Endodermal cell (in vitro differentiated cells): ENCODE results near the gene IGFN1. TPM values are rescaled to one million over a fixed set of nuclear protein-coding genes. Genes with fewer than 3 reads are reported as not detected.

Experiments used
- DNase-seq: peaks from one replicate; pipeline ENCODE4 v3.0.0-alpha.2; 2017
- H3K27ac ChIP-seq: 2 replicates; pipeline ENCODE4 v1.5.1; 2013; ENCODE audit warnings: mild to moderate bottlenecking, low read depth, low read length, moderate library complexity
- H3K27me3 ChIP-seq: 2 replicates; pipeline ENCODE4 v1.6.1; 2013; ENCODE audit warnings: mild to moderate bottlenecking, low read length, moderate library complexity; ENCODE audit not compliant: insufficient read depth, control insufficient read depth, poor library complexity, severe bottlenecking
- H3K36me3 ChIP-seq: 2 replicates; pipeline ENCODE4 v1.7.0; 2013; ENCODE audit warnings: mild to moderate bottlenecking, low read length, moderate library complexity; ENCODE audit not compliant: control insufficient read depth, insufficient read depth
- H3K4me1 ChIP-seq: one replicate; pipeline ENCODE4 v1.7.0; 2013; ENCODE audit warnings: low read length; ENCODE audit not compliant: control insufficient read depth, insufficient read depth
- H3K4me3 ChIP-seq: 2 replicates; pipeline ENCODE4 v1.5.1; 2013; ENCODE audit warnings: mild to moderate bottlenecking, low read length, moderate library complexity
- H3K9ac ChIP-seq: 2 replicates; pipeline ENCODE4 v1.6.1; 2013; ENCODE audit warnings: mild to moderate bottlenecking, low read length, moderate library complexity; ENCODE audit not compliant: poor library complexity, severe bottlenecking; ENCODE audit errors: extremely low read depth
- H3K9me3 ChIP-seq: 2 replicates; pipeline ENCODE4 v1.6.1; 2013; ENCODE audit warnings: mild to moderate bottlenecking, low read length, moderate library complexity; ENCODE audit not compliant: control insufficient read depth
- H3K27ac Mint-ChIP-seq: 2 replicates; pipeline ENCODE4 v1.8.0; 2020; ENCODE audit warnings: mixed read lengths
- H3K27me3 Mint-ChIP-seq: 2 replicates; pipeline ENCODE4 v1.8.0; 2021; ENCODE audit warnings: mild to moderate bottlenecking, mixed read lengths; ENCODE audit not compliant: insufficient read depth
- H3K36me3 Mint-ChIP-seq: 2 replicates; pipeline ENCODE4 v1.8.0; 2020; ENCODE audit warnings: low read depth, mixed read lengths
- H3K4me1 Mint-ChIP-seq: 2 replicates; pipeline ENCODE4 v1.8.0; 2020; ENCODE audit warnings: mixed read lengths
- H3K4me3 Mint-ChIP-seq: 2 replicates; pipeline ENCODE4 v1.8.0; 2020; ENCODE audit warnings: mild to moderate bottlenecking, moderate library complexity, mixed read lengths
- H3K9me3 Mint-ChIP-seq: 2 replicates; pipeline ENCODE4 v1.8.0; 2020; ENCODE audit warnings: mild to moderate bottlenecking, mixed read lengths
- WGBS, 2 experiments: methylation state at CpG; one replicate each; pipeline versions ENCODE4 v1.1.5 to v1.1.7; 2013; ENCODE audit warnings: missing lambda C conversion rate in 2 of 2, mixed read lengths in 1 of 2; ENCODE audit not compliant: insufficient coverage in 1 of 2, insufficient read length in 1 of 2; 5-methylcytosine and 5-hydroxymethylcytosine counted together
- total RNA-seq, 2 donors: library from RNA; stranded (reverse); fragmentation: NEBNext Ultra II Directional in 1 of 2; extraction: Animal tissue kit (Norgen Biotek cat#: 25700) in 1 of 2; gene quantifications; 2 replicates in 1 of 2; 3 replicates in 1 of 2; pipeline ENCODE4 v1.2.1, GENCODE V29; 2021
- TF ChIP-seq, protein P1 (sequence below): fragments of 200-600 bp; sonication (generic); conservative IDR thresholded peaks from 2 replicates; pipeline ENCODE4 v1.5.0; 2021; ENCODE audit warnings: antibody characterized with exemption, mild to moderate bottlenecking

Gene IGFN1
- total RNA-seq, 2 donors from 2014 or later: not detected

DNA sequence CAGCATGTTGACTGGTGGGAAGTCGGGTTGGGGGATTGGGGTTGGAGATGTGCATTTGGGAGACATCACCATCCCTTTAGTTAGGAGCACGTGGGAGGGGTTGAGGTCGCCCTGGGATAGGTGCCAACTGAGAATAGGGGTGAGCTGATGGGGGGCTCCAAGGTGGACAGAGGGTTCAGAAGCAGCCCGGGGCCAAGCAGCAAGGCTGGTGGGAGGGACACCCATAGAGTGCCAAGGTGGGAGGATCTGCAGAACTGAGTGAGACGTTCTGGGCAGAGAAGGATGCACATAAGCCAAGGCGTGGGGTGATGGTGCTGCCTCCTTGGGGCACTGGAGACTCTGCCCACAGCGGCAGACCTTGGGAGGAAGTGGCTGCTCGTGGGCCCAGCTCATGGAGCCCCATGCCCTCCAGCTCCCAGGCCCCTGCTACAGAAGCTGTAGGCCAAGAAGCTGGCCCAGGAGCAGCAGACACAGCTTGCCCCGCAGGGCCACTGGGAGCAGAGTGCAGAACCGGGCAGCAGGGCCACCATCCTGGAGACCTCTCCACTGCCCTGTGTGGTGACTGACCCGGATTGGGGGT lies 61.3 kb downstream of the IGFN1 start:
- DNase-seq: peak; percentile 36
- H3K27ac ChIP-seq: no peak overlapping the region
- Mint-ChIP-seq H3K36me3 (no peaks in the 10 kb centered on the region), H3K4me3 (no peak overlapping the region), H3K4me1 (no peaks in the 10 kb centered on the region), H3K27ac (no peak overlapping the region), H3K27me3 (peaks cover 7% of the 10 kb centered on the region), H3K9me3 (no peaks in the 10 kb centered on the region)
- H3K36me3 ChIP-seq: no peaks in the 10 kb centered on the region
- H3K4me3 ChIP-seq: no peak overlapping the region
- TF ChIP-seq, protein P1, sequence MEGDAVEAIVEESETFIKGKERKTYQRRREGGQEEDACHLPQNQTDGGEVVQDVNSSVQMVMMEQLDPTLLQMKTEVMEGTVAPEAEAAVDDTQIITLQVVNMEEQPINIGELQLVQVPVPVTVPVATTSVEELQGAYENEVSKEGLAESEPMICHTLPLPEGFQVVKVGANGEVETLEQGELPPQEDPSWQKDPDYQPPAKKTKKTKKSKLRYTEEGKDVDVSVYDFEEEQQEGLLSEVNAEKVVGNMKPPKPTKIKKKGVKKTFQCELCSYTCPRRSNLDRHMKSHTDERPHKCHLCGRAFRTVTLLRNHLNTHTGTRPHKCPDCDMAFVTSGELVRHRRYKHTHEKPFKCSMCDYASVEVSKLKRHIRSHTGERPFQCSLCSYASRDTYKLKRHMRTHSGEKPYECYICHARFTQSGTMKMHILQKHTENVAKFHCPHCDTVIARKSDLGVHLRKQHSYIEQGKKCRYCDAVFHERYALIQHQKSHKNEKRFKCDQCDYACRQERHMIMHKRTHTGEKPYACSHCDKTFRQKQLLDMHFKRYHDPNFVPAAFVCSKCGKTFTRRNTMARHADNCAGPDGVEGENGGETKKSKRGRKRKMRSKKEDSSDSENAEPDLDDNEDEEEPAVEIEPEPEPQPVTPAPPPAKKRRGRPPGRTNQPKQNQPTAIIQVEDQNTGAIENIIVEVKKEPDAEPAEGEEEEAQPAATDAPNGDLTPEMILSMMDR: no peak
- H3K27me3 ChIP-seq: no peaks in the 10 kb centered on the region
- H3K9me3 ChIP-seq: no peaks in the 10 kb centered on the region
- no peaks in the 10 kb centered on the region for H3K4me1 ChIP-seq
- no peak overlapping the region for H3K9ac ChIP-seq
- WGBS, 2 experiments: 87 to 89% methylated on average over 6 to 11 of the region's 11 CpGs

DNA sequence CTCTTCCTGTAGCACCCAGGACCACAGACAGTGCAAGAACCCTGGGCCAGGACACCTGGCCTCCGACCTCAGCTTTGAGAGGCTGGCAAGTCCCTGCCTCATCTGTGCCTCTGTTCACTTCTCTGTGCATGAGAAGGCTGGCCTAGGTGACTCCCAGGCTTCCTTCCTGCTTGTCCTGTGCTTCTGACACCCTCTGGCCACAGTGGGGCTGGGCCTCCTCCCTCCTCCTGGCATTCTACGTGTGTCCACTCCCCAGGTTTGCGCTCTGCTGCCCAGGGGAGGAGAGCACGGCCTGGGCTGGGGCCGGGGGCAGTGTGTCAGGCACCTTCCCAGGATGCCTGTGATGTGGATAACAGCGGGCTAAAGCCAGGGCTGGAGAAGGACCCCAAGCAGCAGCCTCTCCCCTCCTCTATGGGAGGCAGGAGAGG lies 62.3 kb downstream of the IGFN1 start:
- Mint-ChIP-seq H3K4me3 (no peak overlapping the region), H3K4me1 (no peaks in the 10 kb centered on the region), H3K9me3 (no peaks in the 10 kb centered on the region), H3K27me3 (peaks cover 7% of the 10 kb centered on the region), H3K27ac (no peak overlapping the region), H3K36me3 (no peaks in the 10 kb centered on the region)
- no peak overlapping the region for H3K27ac ChIP-seq
- TF ChIP-seq, protein P1: no peak
- H3K36me3 ChIP-seq: no peaks in the 10 kb centered on the region
- H3K4me1 ChIP-seq: no peaks in the 10 kb centered on the region
- peak; percentile 36 for DNase-seq
- H3K4me3 ChIP-seq: no peak overlapping the region
- 88% methylated on average over 1 to 6 of the region's 6 CpGs for WGBS, 2 experiments
- H3K9me3 ChIP-seq: no peaks in the 10 kb centered on the region
- H3K27me3 ChIP-seq: no peaks in the 10 kb centered on the region
- no peak overlapping the region for H3K9ac ChIP-seq

DNA sequence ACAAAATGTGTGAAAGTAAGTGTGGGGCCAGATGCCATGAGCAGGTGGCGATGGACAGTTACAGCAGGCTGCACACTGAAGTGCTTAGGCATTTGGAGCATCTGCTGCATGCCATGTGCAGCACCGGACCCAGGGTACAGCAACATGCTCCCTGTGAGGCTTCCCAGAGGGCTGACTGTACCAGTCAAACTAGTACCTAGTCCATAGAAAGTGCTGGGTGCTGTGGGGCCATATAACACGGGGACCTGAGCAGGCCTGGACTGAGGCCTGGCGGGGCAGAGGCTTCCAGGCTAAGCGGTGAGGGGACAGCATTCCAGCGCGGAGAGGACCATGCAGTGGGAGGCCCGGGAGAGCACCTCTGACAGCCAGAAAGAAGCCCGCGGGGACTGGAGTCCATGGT lies 62.8 kb downstream of the IGFN1 start:
- H3K27me3 Mint-ChIP-seq: peaks cover 7% of the 10 kb centered on the region
- no peak for DNase-seq
- no peaks in the 10 kb centered on the region for H3K4me1 Mint-ChIP-seq
- TF ChIP-seq, protein P1: no peak
- no peak overlapping the region for H3K27ac Mint-ChIP-seq
- no peaks in the 10 kb centered on the region for H3K27me3 ChIP-seq
- no peaks in the 10 kb centered on the region for H3K36me3 ChIP-seq
- H3K4me3 ChIP-seq: no peak overlapping the region
- no peaks in the 10 kb centered on the region for H3K36me3 Mint-ChIP-seq
- no peak overlapping the region for H3K27ac ChIP-seq
- no peaks in the 10 kb centered on the region for H3K4me1 ChIP-seq
- WGBS, 2 experiments: 89 to 94% methylated on average over 4 to 10 of the region's 10 CpGs
- H3K4me3 Mint-ChIP-seq: no peak overlapping the region
- no peak overlapping the region for H3K9ac ChIP-seq
- no peaks in the 10 kb centered on the region for H3K9me3 ChIP-seq
- H3K9me3 Mint-ChIP-seq: no peaks in the 10 kb centered on the region
